Heart left ventricle (tissue), 13 donors: ENCODE data around the gene PCGF3.

Source experiments
- CTCF ChIP-seq, 12 donors: fragments of 200-600 bp; sonication (generic) in 4 of 12; IDR thresholded peaks; one replicate each; pipeline versions ENCODE4 v1.5.0 to v1.8.0; 2018 to 2022; ENCODE audit warnings: antibody characterized with exemption in 12 of 12, mild to moderate bottlenecking in 5 of 12
- POLR2A ChIP-seq, 2 donors: fragments of 450-650 bp; IDR thresholded peaks; one replicate each; pipeline ENCODE4 v1.6.1; 2017; ENCODE audit warnings: antibody characterized with exemption in 2 of 2, mild to moderate bottlenecking in 2 of 2, moderate library complexity in 2 of 2
- donor health status: ischemic (EF 13 %, LVEDD 7.1; RV severe dilation, severe dysfunction).
- donor health status: DM: no; HTN: yes; CAD: no.
- donor health status: DM: no; HTN: no; CAD: no.
- donor health status: ischemic (EF 25% LVEDD 6.9; RV normal size, moderate dysfunction).
- donor health status: ischemic (EF 25% LVEDD 5.7; RV mildly dilated, moderate dysfunction).
- donor health status: ischemic (EF 35%, LVEDD 5.7; RV mildly dilated, moderate dysfunction).
- donor health status: nonischemic (EF 11% LVEDD 7.7; RV severe dilation, severe dysfunction).
- donor health status: DM: yes; HTN: yes; CAD: no.
- donor health status: PGD.
- donor health status: ischemic (EF 29% LVEDD 5.4; RV normal size, mild dysfunction).
- donor health status: nonischemic (EF 23%, LVEDD 6.1; RV moderate dilation, normal function).

DNA sequence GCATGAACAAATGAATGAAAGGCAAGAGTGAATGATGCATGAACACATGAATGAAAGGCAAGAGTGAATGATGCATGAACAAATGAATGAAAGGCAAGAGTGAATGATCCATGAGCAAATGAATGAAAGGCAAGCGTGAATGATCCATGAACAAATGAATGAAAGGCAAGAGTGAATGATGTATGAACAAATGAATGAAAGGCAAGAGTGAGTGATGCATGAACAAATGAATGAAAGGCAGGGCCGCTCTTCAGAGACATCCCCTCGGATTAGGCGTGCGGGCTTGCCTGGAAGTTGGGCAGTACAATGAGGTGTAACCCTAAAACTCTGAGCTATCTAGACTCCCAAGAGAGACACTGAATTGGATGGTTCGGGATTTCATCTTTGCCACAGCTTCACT lies 3.7 kb downstream of the PCGF3 start:
- no peak for TF ChIP-seq POLR2A (IDR thresholded peaks at IDR 0.05)
- TF ChIP-seq CTCF (IDR thresholded peaks at IDR 0.05): no peak
